Body of pancreas (tissue), 4 donors: Measurements from ENCODE around the gene RFTN2. TPM values are rescaled to one million over a fixed set of nuclear protein-coding genes. Genes with fewer than 3 reads are reported as not detected.
A peak's percentile ranks its signal among the peaks of the same experiment; 100 is the strongest.

ENCODE experiments used
- ATAC-seq: fragments of 150-250 bp; one replicate; pipeline ENCODE4 v1.9.1; 2016
- DNase-seq, 4 donors: peaks; one replicate each; pipeline ENCODE4 v3.0.0-alpha.2; 2019
- H3K27ac ChIP-seq, 4 donors: fragments of 200-600 bp; sonication (generic); 1 replicate in 3 of 4; 2 replicates in 1 of 4; pipeline versions ENCODE4 v1.5.1 to v1.6.1; 2016 to 2019; ENCODE audit warnings: mild to moderate bottlenecking in 1 of 4, mixed read lengths in 1 of 4, moderate library complexity in 1 of 4
- H3K27me3 ChIP-seq, 2 donors: fragments of 200-600 bp; sonication (generic); one replicate each; pipeline ENCODE4 v1.6.0; 2016; ENCODE audit warnings: mild to moderate bottlenecking in 1 of 2
- H3K36me3 ChIP-seq, 2 donors: fragments of 200-600 bp; sonication (generic); replicated peaks in 1 of 2; 2 replicates each; pipeline ENCODE4 v1.5.1; 2016; ENCODE audit warnings: low read depth in 2 of 2; ENCODE audit not compliant: insufficient read depth in 1 of 2
- H3K4me1 ChIP-seq: fragments of 200-600 bp; sonication (generic); one replicate; pipeline ENCODE4 v1.6.0; 2016
- H3K4me3 ChIP-seq, 2 donors: fragments of 200-600 bp; sonication (generic); 1 replicate in 1 of 2; 2 replicates in 1 of 2; pipeline ENCODE4 v1.5.1; 2016 to 2019
- H3K9me3 ChIP-seq, 3 donors: fragments of 200-600 bp; sonication (generic); 1 replicate in 2 of 3; 2 replicates in 1 of 3; pipeline ENCODE4 v1.5.1; 2016
- CTCF ChIP-seq, 7 experiments: fragments of 450-650 bp in 4 of 7; fragments of 200-600 bp in 3 of 7; sonication (generic) in 3 of 7; IDR thresholded peaks; one replicate each; pipeline ENCODE4 v1.5.1; 2016 to 2019; ENCODE audit warnings: antibody characterized with exemption in 7 of 7
- POLR2A ChIP-seq, 3 donors: fragments of 450-650 bp; IDR thresholded peaks; one replicate each; pipeline ENCODE4 v1.6.1; 2016; ENCODE audit warnings: antibody characterized with exemption in 3 of 3, mild to moderate bottlenecking in 2 of 3
- WGBS, 2 donors: methylation state at CpG; one replicate each; pipeline ENCODE4 v1.1.5; 2017; 5-methylcytosine and 5-hydroxymethylcytosine counted together
- intact Hi-C: fragments of 100-400 bp; cut with DNase I; formaldehyde crosslinking; loops from one replicate; pipeline ENCODE4 v1.15.1; 2023
- total RNA-seq, 2 donors: library from RNA; depleted of rRNA; stranded (reverse); fragments of >200 nt; gene quantifications; one replicate each; pipeline ENCODE4 v1.1.0, GENCODE V29; 2016

RFTN2 gene
- total RNA-seq, 2 donors from 2014 or later: 1.3 to 11.9 TPM

- H3K27ac ChIP-seq: no peak overlapping the region
- intact Hi-C loops: no loop called here
- H3K36me3 ChIP-seq: no peaks in the 10 kb centered on the region
- no peak for DNase-seq
- ATAC-seq: no peak
- no peaks in the 10 kb centered on the region for H3K4me1 ChIP-seq
- H3K4me3 ChIP-seq: no peak overlapping the region
- no peaks in the 10 kb centered on the region for H3K9me3 ChIP-seq
- TF ChIP-seq CTCF (IDR thresholded peaks at IDR 0.05) (no peak), POLR2A (IDR thresholded peaks at IDR 0.05) (no peak)
- H3K27me3 ChIP-seq: no peaks in the 10 kb centered on the region
Measured at GRCh38 chr2:197633109-197633657, 42.2 kb downstream of the RFTN2 start.

GRCh38 chr2:197628043-197628500, 47.3 kb downstream of the RFTN2 start:
- 10 to 31% methylated on average over 4 of the region's 4 CpGs for WGBS, 2 donors
- Histone ChIP-seq H3K4me3 (no peak overlapping the region), H3K4me1 (no peaks in the 10 kb centered on the region), H3K27me3 (no peaks in the 10 kb centered on the region), H3K27ac (peak overlapping the region in 1 of 4 donors; percentile 49), H3K36me3 (no peaks in the 10 kb centered on the region), H3K9me3 (no peaks in the 10 kb centered on the region)
- no peak for TF ChIP-seq CTCF (IDR thresholded peaks at IDR 0.05)
- TF ChIP-seq POLR2A (IDR thresholded peaks at IDR 0.05): no peak
- intact Hi-C loops: no loop called here
- ATAC-seq (peak; percentile 42), DNase-seq (peak in 1 of 4 donors; percentile 8)

GRCh38 chr2:197626965-197627625, 48.3 kb downstream of the RFTN2 start:
- 66 to 83% methylated on average over 7 of the region's 7 CpGs for WGBS, 2 donors
- DNase-seq: no peak
- Histone ChIP-seq H3K27me3 (no peaks in the 10 kb centered on the region), H3K9me3 (no peaks in the 10 kb centered on the region), H3K4me3 (no peak overlapping the region), H3K4me1 (no peaks in the 10 kb centered on the region), H3K36me3 (no peaks in the 10 kb centered on the region), H3K27ac (no peak overlapping the region)
- no peak for ATAC-seq
- intact Hi-C loops: no loop called here
- TF ChIP-seq POLR2A (IDR thresholded peaks at IDR 0.05) (no peak), CTCF (IDR thresholded peaks at IDR 0.05) (no peak)

- no peaks in the 10 kb centered on the region for H3K36me3 ChIP-seq
- WGBS, 2 donors: 50 to 79% methylated on average over 1 of the region's 1 CpG
- no peak for ATAC-seq
- no peak for DNase-seq
- no peak overlapping the region for H3K27ac ChIP-seq
- no peaks in the 10 kb centered on the region for H3K27me3 ChIP-seq
- H3K4me3 ChIP-seq: no peak overlapping the region
- intact Hi-C loops: no loop called here
- no peaks in the 10 kb centered on the region for H3K9me3 ChIP-seq
- H3K4me1 ChIP-seq: no peaks in the 10 kb centered on the region
- TF ChIP-seq CTCF (IDR thresholded peaks at IDR 0.05) (no peak), POLR2A (IDR thresholded peaks at IDR 0.05) (no peak)
Measured at GRCh38 chr2:197620133-197620532, 55.3 kb downstream of the RFTN2 start.
